HepG2 (cell line): Measurements from ENCODE around the gene CYB5D1.

ENCODE experiments used
- CTCF ChIP-seq: sonication (generic); formaldehyde crosslinking; IDR thresholded peaks from 2 replicates; pipeline ENCODE4 v1.5.0; 2020; ENCODE audit warnings: mild to moderate bottlenecking, missing genetic modification reagents, moderate library complexity
- GABPA ChIP-seq, 2 experiments: IDR thresholded peaks; 2 replicates each; pipeline ENCODE4 v1.6.1; 2011 to 2016; ENCODE audit warnings: low read depth in 2 of 2, low read length in 1 of 2, missing biosample characterization in 1 of 2, missing genetic modification characterization in 1 of 2
- RAD21 ChIP-seq: fragments of 450-650 bp; formaldehyde crosslinking; IDR thresholded peaks from 2 replicates; pipeline ENCODE4 v1.5.0; 2020; ENCODE audit warnings: mild to moderate bottlenecking
- TBX2 ChIP-seq: sonication (generic); formaldehyde crosslinking; IDR thresholded peaks from 2 replicates; pipeline ENCODE4 v1.5.0; 2020; ENCODE audit warnings: missing genetic modification reagents, mild to moderate bottlenecking, borderline replicate concordance
- TCF12 ChIP-seq, 2 experiments: fragments of 450-650 bp in 1 of 2; sonication (generic) in 1 of 2; formaldehyde crosslinking in 1 of 2; IDR thresholded peaks; 2 replicates each; pipeline versions ENCODE4 v1.6.1 to v1.8.0; 2017 to 2022; ENCODE audit warnings: antibody characterized with exemption in 1 of 2, mild to moderate bottlenecking in 1 of 2, missing genetic modification reagents in 1 of 2, moderate library complexity in 1 of 2
- TEAD3 ChIP-seq: optimal IDR thresholded peaks from 2 replicates; pipeline ENCODE3; 2016; ENCODE audit warnings: borderline replicate concordance
- ZC3H4 ChIP-seq: sonication (generic); formaldehyde crosslinking; IDR thresholded peaks from 2 replicates; pipeline ENCODE4 v1.4.0; 2020; ENCODE audit warnings: missing genetic modification reagents, borderline replicate concordance
- ZNF564 ChIP-seq: sonication (generic); formaldehyde crosslinking; IDR thresholded peaks from 2 replicates; pipeline ENCODE4 v1.8.1; 2023; ENCODE audit warnings: mild to moderate bottlenecking, missing genetic modification reagents
- ZNF713 ChIP-seq: sonication (generic); formaldehyde crosslinking; IDR thresholded peaks from 2 replicates; pipeline ENCODE4 v1.4.0; 2020; ENCODE audit warnings: mild to moderate bottlenecking, missing genetic modification reagents
- ZNF850 ChIP-seq: sonication (generic); formaldehyde crosslinking; conservative IDR thresholded peaks from 2 replicates; pipeline ENCODE4 v1.9.0; 2021; ENCODE audit warnings: mild to moderate bottlenecking, missing genetic modification reagents

GRCh38 chr17:7842380-7843256 is 15.2 kb upstream of the CYB5D1 start:
- TF ChIP-seq TEAD3 (CRISPR knock-in tag) (peak; percentile 76), GABPA (IDR thresholded peaks at IDR 0.05; ENCODE audit: low read depth, low read length) (peak; percentile 20; the same call in 1 of the 2 replicates), GABPA (CRISPR knock-in tag; IDR thresholded peaks at IDR 0.05; ENCODE audit: low read depth) (peak; percentile 50), CTCF (CRISPR knock-in tag) (no peak), ZNF713 (CRISPR knock-in tag) (no peak), ZC3H4 (no peak; the same call in 1 of the 2 replicates), RAD21 (CRISPR knock-in tag) (no peak), TCF12 (IDR thresholded peaks at IDR 0.05) (no peak), TCF12 (CRISPR knock-in tag; IDR thresholded peaks at IDR 0.05) (no peak), ZNF850 (CRISPR knock-in tag) (no peak), TBX2 (CRISPR knock-in tag) (no peak), ZNF564 (CRISPR knock-in tag) (0 out of 2 replicates have a peak, but pooled peaks have one; percentile 4)
